Endodermal cell (in vitro differentiated cells): Measurements from ENCODE around the gene ALDH1L1. TPM values are rescaled to one million over a fixed set of nuclear protein-coding genes. Genes with fewer than 3 reads are reported as not detected.

Experiments used
- DNase-seq: peaks from one replicate; pipeline ENCODE4 v3.0.0-alpha.2; 2017
- H3K27ac ChIP-seq: 2 replicates; pipeline ENCODE4 v1.5.1; 2013; ENCODE audit warnings: mild to moderate bottlenecking, low read depth, low read length, moderate library complexity
- H3K27me3 ChIP-seq: 2 replicates; pipeline ENCODE4 v1.6.1; 2013; ENCODE audit warnings: mild to moderate bottlenecking, low read length, moderate library complexity; ENCODE audit not compliant: insufficient read depth, control insufficient read depth, poor library complexity, severe bottlenecking
- H3K36me3 ChIP-seq: 2 replicates; pipeline ENCODE4 v1.7.0; 2013; ENCODE audit warnings: mild to moderate bottlenecking, low read length, moderate library complexity; ENCODE audit not compliant: control insufficient read depth, insufficient read depth
- H3K4me1 ChIP-seq: one replicate; pipeline ENCODE4 v1.7.0; 2013; ENCODE audit warnings: low read length; ENCODE audit not compliant: control insufficient read depth, insufficient read depth
- H3K4me3 ChIP-seq: 2 replicates; pipeline ENCODE4 v1.5.1; 2013; ENCODE audit warnings: mild to moderate bottlenecking, low read length, moderate library complexity
- H3K9ac ChIP-seq: 2 replicates; pipeline ENCODE4 v1.6.1; 2013; ENCODE audit warnings: mild to moderate bottlenecking, low read length, moderate library complexity; ENCODE audit not compliant: poor library complexity, severe bottlenecking; ENCODE audit errors: extremely low read depth
- H3K9me3 ChIP-seq: 2 replicates; pipeline ENCODE4 v1.6.1; 2013; ENCODE audit warnings: mild to moderate bottlenecking, low read length, moderate library complexity; ENCODE audit not compliant: control insufficient read depth
- H3K27ac Mint-ChIP-seq: 2 replicates; pipeline ENCODE4 v1.8.0; 2020; ENCODE audit warnings: mixed read lengths
- H3K27me3 Mint-ChIP-seq: 2 replicates; pipeline ENCODE4 v1.8.0; 2021; ENCODE audit warnings: mild to moderate bottlenecking, mixed read lengths; ENCODE audit not compliant: insufficient read depth
- H3K36me3 Mint-ChIP-seq: 2 replicates; pipeline ENCODE4 v1.8.0; 2020; ENCODE audit warnings: low read depth, mixed read lengths
- H3K4me1 Mint-ChIP-seq: 2 replicates; pipeline ENCODE4 v1.8.0; 2020; ENCODE audit warnings: mixed read lengths
- H3K4me3 Mint-ChIP-seq: 2 replicates; pipeline ENCODE4 v1.8.0; 2020; ENCODE audit warnings: mild to moderate bottlenecking, moderate library complexity, mixed read lengths
- H3K9me3 Mint-ChIP-seq: 2 replicates; pipeline ENCODE4 v1.8.0; 2020; ENCODE audit warnings: mild to moderate bottlenecking, mixed read lengths
- WGBS, 2 experiments: methylation state at CpG; one replicate each; pipeline versions ENCODE4 v1.1.5 to v1.1.7; 2013; ENCODE audit warnings: missing lambda C conversion rate in 2 of 2, mixed read lengths in 1 of 2; ENCODE audit not compliant: insufficient coverage in 1 of 2, insufficient read length in 1 of 2; 5-methylcytosine and 5-hydroxymethylcytosine counted together
- total RNA-seq, 2 donors: library from RNA; stranded (reverse); fragmentation: NEBNext Ultra II Directional in 1 of 2; extraction: Animal tissue kit (Norgen Biotek cat#: 25700) in 1 of 2; gene quantifications; 2 replicates in 1 of 2; 3 replicates in 1 of 2; pipeline ENCODE4 v1.2.1, GENCODE V29; 2021
- TF ChIP-seq, protein P1 (sequence below): fragments of 200-600 bp; sonication (generic); conservative IDR thresholded peaks from 2 replicates; pipeline ENCODE4 v1.5.0; 2021; ENCODE audit warnings: antibody characterized with exemption, mild to moderate bottlenecking

Gene ALDH1L1
- total RNA-seq, 2 donors from 2014 or later, result 1.0 to 1.6 TPM

- no peak for DNase-seq
- Histone ChIP-seq H3K27ac (no peak overlapping the region), H3K4me3 (no peak overlapping the region), H3K36me3 (no peaks in the 10 kb centered on the region), H3K9me3 (no peaks in the 10 kb centered on the region), H3K4me1 (no peaks in the 10 kb centered on the region), H3K27me3 (no peaks in the 10 kb centered on the region), H3K9ac (no peak overlapping the region)
- no peak overlapping the region for H3K27ac Mint-ChIP-seq
- TF ChIP-seq, protein P1, sequence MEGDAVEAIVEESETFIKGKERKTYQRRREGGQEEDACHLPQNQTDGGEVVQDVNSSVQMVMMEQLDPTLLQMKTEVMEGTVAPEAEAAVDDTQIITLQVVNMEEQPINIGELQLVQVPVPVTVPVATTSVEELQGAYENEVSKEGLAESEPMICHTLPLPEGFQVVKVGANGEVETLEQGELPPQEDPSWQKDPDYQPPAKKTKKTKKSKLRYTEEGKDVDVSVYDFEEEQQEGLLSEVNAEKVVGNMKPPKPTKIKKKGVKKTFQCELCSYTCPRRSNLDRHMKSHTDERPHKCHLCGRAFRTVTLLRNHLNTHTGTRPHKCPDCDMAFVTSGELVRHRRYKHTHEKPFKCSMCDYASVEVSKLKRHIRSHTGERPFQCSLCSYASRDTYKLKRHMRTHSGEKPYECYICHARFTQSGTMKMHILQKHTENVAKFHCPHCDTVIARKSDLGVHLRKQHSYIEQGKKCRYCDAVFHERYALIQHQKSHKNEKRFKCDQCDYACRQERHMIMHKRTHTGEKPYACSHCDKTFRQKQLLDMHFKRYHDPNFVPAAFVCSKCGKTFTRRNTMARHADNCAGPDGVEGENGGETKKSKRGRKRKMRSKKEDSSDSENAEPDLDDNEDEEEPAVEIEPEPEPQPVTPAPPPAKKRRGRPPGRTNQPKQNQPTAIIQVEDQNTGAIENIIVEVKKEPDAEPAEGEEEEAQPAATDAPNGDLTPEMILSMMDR, result no peak
- no peaks in the 10 kb centered on the region for H3K4me1 Mint-ChIP-seq
- no peak overlapping the region for H3K4me3 Mint-ChIP-seq
- no peaks in the 10 kb centered on the region for H3K36me3 Mint-ChIP-seq
- 88 to 95% methylated on average over 5 to 7 of the region's 7 CpGs for WGBS, 2 experiments
- no peaks in the 10 kb centered on the region for H3K9me3 Mint-ChIP-seq
- peaks cover 1% of the 10 kb centered on the region for H3K27me3 Mint-ChIP-seq
These were observed 61.2 kb downstream of the ALDH1L1 start for GRCh38 chr3:126119008-126119675.

DNA sequence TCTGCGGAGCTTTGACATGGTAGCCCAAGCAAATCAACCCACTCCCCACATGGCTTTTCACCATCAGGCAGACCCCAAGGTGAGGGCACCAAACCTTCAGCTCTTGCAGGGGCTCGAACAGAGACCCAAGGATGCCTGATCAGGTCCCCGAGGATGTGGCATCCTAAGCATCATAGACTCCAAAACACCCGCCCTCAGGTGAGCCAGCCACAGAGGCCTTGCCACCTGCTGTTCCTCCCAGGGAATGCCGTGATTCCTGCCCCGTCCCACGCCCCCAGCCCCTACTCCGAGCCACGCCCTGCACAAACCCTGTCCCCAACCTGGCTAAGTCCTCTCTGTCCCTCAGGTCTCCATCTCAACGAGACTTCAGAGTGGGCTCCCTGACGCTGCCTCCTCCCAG is 61.8 kb downstream of the ALDH1L1 start:
- Mint-ChIP-seq H3K36me3 (no peaks in the 10 kb centered on the region), H3K27me3 (peaks cover 1% of the 10 kb centered on the region), H3K27ac (no peak overlapping the region), H3K4me3 (no peak overlapping the region), H3K9me3 (no peaks in the 10 kb centered on the region), H3K4me1 (no peaks in the 10 kb centered on the region)
- no peak overlapping the region for H3K9ac ChIP-seq
- no peaks in the 10 kb centered on the region for H3K9me3 ChIP-seq
- DNase-seq, result peak; percentile 24
- TF ChIP-seq, protein P1, result no peak
- no peaks in the 10 kb centered on the region for H3K27me3 ChIP-seq
- no peaks in the 10 kb centered on the region for H3K36me3 ChIP-seq
- no peak overlapping the region for H3K4me3 ChIP-seq
- no peak overlapping the region for H3K27ac ChIP-seq
- no peaks in the 10 kb centered on the region for H3K4me1 ChIP-seq
- WGBS, 2 experiments, result 91 to 97% methylated on average over 6 to 11 of the region's 11 CpGs

- 85 to 91% methylated on average over 4 to 9 of the region's 9 CpGs for WGBS, 2 experiments
- H3K27me3 Mint-ChIP-seq, result peaks cover 1% of the 10 kb centered on the region
- H3K36me3 Mint-ChIP-seq, result no peaks in the 10 kb centered on the region
- TF ChIP-seq, protein P1, result no peak
- no peaks in the 10 kb centered on the region for H3K4me1 Mint-ChIP-seq
- H3K27me3 ChIP-seq, result no peaks in the 10 kb centered on the region
- no peak overlapping the region for H3K9ac ChIP-seq
- H3K4me1 ChIP-seq, result no peaks in the 10 kb centered on the region
- no peaks in the 10 kb centered on the region for H3K36me3 ChIP-seq
- H3K27ac ChIP-seq, result no peak overlapping the region
- peak; percentile 24 for DNase-seq
- H3K4me3 ChIP-seq, result no peak overlapping the region
- H3K27ac Mint-ChIP-seq, result no peak overlapping the region
- no peaks in the 10 kb centered on the region for H3K9me3 ChIP-seq
- H3K9me3 Mint-ChIP-seq, result no peaks in the 10 kb centered on the region
- no peak overlapping the region for H3K4me3 Mint-ChIP-seq
These were observed 62.6 kb downstream of the ALDH1L1 start for GRCh38 chr3:126117786-126118185.
